ENCODE results near the gene ZNF45. TPM values are rescaled to one million over a fixed set of nuclear protein-coding genes. Genes with fewer than 3 reads are reported as not detected.

The ZNF45 gene
- polyA plus RNA-seq, 1 donor from 2014 or later, result 17.5 TPM

DNA sequence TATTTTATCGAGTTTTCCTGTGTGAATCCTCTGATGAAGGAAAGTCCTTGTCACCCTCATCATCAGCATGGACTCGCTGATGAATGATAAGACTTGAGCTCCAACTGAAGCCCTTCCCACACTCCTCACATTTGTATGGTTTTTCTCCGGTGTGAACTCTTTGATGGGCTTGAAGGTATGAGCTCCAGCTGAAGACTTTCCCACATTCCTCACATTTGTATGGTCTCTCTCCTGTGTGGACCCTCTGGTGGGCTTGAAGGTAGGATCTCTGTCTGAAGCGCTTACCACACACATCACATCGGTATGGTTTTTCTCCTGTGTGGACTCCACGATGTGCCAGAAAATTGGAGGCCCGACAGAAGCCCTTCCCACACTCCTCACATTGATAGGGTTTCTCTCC lies 21.7 kb downstream of the ZNF45 start:
- Histone ChIP-seq H3K9ac (ENCODE audit: low read length) (no peak overlapping the region), H3K4me3 (ENCODE audit: low read length) (no peak overlapping the region), H2AFZ (ENCODE audit: low read depth, low read length) (no peak overlapping the region), H3F3A (ENCODE audit: insufficient read depth, low read length, poor library complexity, severe bottlenecking) (no peaks in the 10 kb centered on the region), H4K20me1 (ENCODE audit: insufficient read depth) (no peaks in the 10 kb centered on the region), H3K9me3 (ENCODE audit: low read length) (peaks cover 39% of the 10 kb centered on the region), H3K9me2 (ENCODE audit: insufficient read depth, low read length) (no peaks in the 10 kb centered on the region), H3K79me2 (replicated peaks; ENCODE audit: insufficient read depth, low read length) (no peaks in the 10 kb centered on the region), H3K27ac (ENCODE audit: low read length) (no peak overlapping the region), H3K27me3 (ENCODE audit: insufficient read depth, low read depth, low read length) (no peaks in the 10 kb centered on the region), H3K4me2 (ENCODE audit: low read length) (no peak overlapping the region), H3K36me3 (ENCODE audit: insufficient read depth, low read length) (peaks cover 41% of the 10 kb centered on the region)
- TF ChIP-seq EP300 (conservative IDR thresholded peaks at IDR 0.05; ENCODE audit: poor library complexity, severe bottlenecking) (no peak), MXI1 (conservative IDR thresholded peaks at IDR 0.05; ENCODE audit: poor library complexity, severe bottlenecking) (no peak), POLR2AphosphoS5 (IDR thresholded peaks at IDR 0.05) (no peak), SMC3 (conservative IDR thresholded peaks at IDR 0.05; ENCODE audit: poor library complexity) (no peak), TAF1 (IDR thresholded peaks at IDR 0.05; ENCODE audit: low read depth) (no peak), EZH2 (IDR thresholded peaks at IDR 0.05; ENCODE audit: borderline replicate concordance, insufficient read depth, low read length, poor library complexity, severe bottlenecking) (no peak), RAD21 (conservative IDR thresholded peaks at IDR 0.05) (no peak)
- TF ChIP-seq, protein P1, sequence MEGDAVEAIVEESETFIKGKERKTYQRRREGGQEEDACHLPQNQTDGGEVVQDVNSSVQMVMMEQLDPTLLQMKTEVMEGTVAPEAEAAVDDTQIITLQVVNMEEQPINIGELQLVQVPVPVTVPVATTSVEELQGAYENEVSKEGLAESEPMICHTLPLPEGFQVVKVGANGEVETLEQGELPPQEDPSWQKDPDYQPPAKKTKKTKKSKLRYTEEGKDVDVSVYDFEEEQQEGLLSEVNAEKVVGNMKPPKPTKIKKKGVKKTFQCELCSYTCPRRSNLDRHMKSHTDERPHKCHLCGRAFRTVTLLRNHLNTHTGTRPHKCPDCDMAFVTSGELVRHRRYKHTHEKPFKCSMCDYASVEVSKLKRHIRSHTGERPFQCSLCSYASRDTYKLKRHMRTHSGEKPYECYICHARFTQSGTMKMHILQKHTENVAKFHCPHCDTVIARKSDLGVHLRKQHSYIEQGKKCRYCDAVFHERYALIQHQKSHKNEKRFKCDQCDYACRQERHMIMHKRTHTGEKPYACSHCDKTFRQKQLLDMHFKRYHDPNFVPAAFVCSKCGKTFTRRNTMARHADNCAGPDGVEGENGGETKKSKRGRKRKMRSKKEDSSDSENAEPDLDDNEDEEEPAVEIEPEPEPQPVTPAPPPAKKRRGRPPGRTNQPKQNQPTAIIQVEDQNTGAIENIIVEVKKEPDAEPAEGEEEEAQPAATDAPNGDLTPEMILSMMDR (IDR thresholded peaks at IDR 0.05; ENCODE audit: poor library complexity, severe bottlenecking), result no peak
- TF ChIP-seq, protein P2, sequence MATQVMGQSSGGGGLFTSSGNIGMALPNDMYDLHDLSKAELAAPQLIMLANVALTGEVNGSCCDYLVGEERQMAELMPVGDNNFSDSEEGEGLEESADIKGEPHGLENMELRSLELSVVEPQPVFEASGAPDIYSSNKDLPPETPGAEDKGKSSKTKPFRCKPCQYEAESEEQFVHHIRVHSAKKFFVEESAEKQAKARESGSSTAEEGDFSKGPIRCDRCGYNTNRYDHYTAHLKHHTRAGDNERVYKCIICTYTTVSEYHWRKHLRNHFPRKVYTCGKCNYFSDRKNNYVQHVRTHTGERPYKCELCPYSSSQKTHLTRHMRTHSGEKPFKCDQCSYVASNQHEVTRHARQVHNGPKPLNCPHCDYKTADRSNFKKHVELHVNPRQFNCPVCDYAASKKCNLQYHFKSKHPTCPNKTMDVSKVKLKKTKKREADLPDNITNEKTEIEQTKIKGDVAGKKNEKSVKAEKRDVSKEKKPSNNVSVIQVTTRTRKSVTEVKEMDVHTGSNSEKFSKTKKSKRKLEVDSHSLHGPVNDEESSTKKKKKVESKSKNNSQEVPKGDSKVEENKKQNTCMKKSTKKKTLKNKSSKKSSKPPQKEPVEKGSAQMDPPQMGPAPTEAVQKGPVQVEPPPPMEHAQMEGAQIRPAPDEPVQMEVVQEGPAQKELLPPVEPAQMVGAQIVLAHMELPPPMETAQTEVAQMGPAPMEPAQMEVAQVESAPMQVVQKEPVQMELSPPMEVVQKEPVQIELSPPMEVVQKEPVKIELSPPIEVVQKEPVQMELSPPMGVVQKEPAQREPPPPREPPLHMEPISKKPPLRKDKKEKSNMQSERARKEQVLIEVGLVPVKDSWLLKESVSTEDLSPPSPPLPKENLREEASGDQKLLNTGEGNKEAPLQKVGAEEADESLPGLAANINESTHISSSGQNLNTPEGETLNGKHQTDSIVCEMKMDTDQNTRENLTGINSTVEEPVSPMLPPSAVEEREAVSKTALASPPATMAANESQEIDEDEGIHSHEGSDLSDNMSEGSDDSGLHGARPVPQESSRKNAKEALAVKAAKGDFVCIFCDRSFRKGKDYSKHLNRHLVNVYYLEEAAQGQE (IDR thresholded peaks at IDR 0.05; ENCODE audit: borderline replicate concordance), result no peak

DNA sequence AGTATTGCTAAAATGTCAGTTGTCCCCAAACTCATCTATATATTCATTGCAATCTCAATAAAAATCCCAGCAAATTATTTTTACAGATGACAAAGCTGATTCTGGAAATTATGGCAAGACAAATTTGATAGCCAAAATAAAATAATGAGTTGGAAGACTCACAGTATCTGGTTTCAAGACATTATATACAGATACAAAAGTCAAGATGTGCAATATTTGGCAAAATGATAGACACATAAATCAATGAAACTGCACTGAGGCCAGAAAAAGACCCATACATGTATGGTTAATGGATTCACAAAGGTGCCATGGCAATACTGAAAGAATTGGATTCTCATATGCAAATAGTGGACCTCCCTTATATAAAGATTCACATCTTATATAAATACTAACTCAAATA lies 24.2 kb downstream of the ZNF45 start:
- H3K4me2 ChIP-seq (ENCODE audit: low read length), result no peak overlapping the region
- no peaks in the 10 kb centered on the region for H3F3A ChIP-seq (ENCODE audit: insufficient read depth, low read length, poor library complexity, severe bottlenecking)
- peaks cover 43% of the 10 kb centered on the region for H3K9me3 ChIP-seq (ENCODE audit: low read length)
- no peak overlapping the region for H3K27ac ChIP-seq (ENCODE audit: low read length)
- H3K9me2 ChIP-seq (ENCODE audit: insufficient read depth, low read length), result no peaks in the 10 kb centered on the region
- no peak for TF ChIP-seq EZH2 (IDR thresholded peaks at IDR 0.05; ENCODE audit: borderline replicate concordance, insufficient read depth, low read length, poor library complexity, severe bottlenecking)
- TF ChIP-seq, protein P1 (IDR thresholded peaks at IDR 0.05; ENCODE audit: poor library complexity, severe bottlenecking), result no peak
- no peak for TF ChIP-seq SMC3 (conservative IDR thresholded peaks at IDR 0.05; ENCODE audit: poor library complexity)
- no peak for TF ChIP-seq MXI1 (conservative IDR thresholded peaks at IDR 0.05; ENCODE audit: poor library complexity, severe bottlenecking)
- no peak for TF ChIP-seq TAF1 (IDR thresholded peaks at IDR 0.05; ENCODE audit: low read depth)
- TF ChIP-seq POLR2AphosphoS5 (IDR thresholded peaks at IDR 0.05), result no peak
- TF ChIP-seq RAD21 (conservative IDR thresholded peaks at IDR 0.05), result no peak
- TF ChIP-seq, protein P2 (IDR thresholded peaks at IDR 0.05; ENCODE audit: borderline replicate concordance), result no peak
- TF ChIP-seq EP300 (conservative IDR thresholded peaks at IDR 0.05; ENCODE audit: poor library complexity, severe bottlenecking), result no peak
- no peaks in the 10 kb centered on the region for H3K27me3 ChIP-seq (ENCODE audit: insufficient read depth, low read depth, low read length)
- H3K4me3 ChIP-seq (ENCODE audit: low read length), result no peak overlapping the region
- H3K79me2 ChIP-seq (replicated peaks; ENCODE audit: insufficient read depth, low read length), result no peaks in the 10 kb centered on the region
- H3K36me3 ChIP-seq (ENCODE audit: insufficient read depth, low read length), result peaks cover 25% of the 10 kb centered on the region
- H2AFZ ChIP-seq (ENCODE audit: low read depth, low read length), result no peak overlapping the region
- no peak overlapping the region for H3K9ac ChIP-seq (ENCODE audit: low read length)
- no peaks in the 10 kb centered on the region for H4K20me1 ChIP-seq (ENCODE audit: insufficient read depth)

Data from neural cell (in vitro differentiated cells).